Measurements from ENCODE around the gene STAT3.

Gene STAT3

DNA sequence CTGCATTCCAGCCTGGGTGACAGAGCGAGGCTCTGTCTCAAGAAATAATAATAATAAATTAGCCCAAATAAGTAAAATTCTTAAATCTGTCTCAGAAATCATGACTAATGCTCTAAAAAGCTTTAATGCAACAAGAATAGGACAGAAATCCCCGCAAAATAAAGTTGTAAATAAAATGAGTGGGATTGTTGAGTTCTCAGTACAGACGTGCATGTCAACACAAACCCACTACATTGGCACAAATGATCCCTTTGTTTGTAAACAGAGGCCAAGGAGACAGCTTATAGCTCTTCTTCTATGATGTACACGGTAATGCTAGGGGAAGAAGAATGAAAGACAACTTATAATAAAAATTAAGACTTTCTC lies 118.1 kb downstream of the STAT3 start:
- TF ChIP-seq, protein P1, sequence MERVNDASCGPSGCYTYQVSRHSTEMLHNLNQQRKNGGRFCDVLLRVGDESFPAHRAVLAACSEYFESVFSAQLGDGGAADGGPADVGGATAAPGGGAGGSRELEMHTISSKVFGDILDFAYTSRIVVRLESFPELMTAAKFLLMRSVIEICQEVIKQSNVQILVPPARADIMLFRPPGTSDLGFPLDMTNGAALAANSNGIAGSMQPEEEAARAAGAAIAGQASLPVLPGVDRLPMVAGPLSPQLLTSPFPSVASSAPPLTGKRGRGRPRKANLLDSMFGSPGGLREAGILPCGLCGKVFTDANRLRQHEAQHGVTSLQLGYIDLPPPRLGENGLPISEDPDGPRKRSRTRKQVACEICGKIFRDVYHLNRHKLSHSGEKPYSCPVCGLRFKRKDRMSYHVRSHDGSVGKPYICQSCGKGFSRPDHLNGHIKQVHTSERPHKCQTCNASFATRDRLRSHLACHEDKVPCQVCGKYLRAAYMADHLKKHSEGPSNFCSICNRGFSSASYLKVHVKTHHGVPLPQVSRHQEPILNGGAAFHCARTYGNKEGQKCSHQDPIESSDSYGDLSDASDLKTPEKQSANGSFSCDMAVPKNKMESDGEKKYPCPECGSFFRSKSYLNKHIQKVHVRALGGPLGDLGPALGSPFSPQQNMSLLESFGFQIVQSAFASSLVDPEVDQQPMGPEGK (CRISPR knock-in tag; IDR thresholded peaks at IDR 0.05; ENCODE audit: borderline replicate concordance) = no peak
- TF ChIP-seq, protein P2, sequence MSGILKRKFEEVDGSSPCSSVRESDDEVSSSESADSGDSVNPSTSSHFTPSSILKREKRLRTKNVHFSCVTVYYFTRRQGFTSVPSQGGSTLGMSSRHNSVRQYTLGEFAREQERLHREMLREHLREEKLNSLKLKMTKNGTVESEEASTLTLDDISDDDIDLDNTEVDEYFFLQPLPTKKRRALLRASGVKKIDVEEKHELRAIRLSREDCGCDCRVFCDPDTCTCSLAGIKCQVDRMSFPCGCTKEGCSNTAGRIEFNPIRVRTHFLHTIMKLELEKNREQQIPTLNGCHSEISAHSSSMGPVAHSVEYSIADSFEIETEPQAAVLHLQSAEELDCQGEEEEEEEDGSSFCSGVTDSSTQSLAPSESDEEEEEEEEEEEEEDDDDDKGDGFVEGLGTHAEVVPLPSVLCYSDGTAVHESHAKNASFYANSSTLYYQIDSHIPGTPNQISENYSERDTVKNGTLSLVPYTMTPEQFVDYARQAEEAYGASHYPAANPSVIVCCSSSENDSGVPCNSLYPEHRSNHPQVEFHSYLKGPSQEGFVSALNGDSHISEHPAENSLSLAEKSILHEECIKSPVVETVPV (CRISPR knock-in tag; IDR thresholded peaks at IDR 0.05) = no peak
- TF ChIP-seq, protein P3, sequence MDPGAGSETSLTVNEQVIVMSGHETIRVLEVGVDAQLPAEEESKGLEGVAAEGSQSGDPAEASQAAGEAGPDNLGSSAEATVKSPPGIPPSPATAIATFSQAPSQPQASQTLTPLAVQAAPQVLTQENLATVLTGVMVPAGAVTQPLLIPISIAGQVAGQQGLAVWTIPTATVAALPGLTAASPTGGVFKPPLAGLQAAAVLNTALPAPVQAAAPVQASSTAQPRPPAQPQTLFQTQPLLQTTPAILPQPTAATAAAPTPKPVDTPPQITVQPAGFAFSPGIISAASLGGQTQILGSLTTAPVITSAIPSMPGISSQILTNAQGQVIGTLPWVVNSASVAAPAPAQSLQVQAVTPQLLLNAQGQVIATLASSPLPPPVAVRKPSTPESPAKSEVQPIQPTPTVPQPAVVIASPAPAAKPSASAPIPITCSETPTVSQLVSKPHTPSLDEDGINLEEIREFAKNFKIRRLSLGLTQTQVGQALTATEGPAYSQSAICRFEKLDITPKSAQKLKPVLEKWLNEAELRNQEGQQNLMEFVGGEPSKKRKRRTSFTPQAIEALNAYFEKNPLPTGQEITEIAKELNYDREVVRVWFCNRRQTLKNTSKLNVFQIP (CRISPR knock-in tag; IDR thresholded peaks at IDR 0.05; ENCODE audit: borderline replicate concordance, low read depth) = no peak
- TF ChIP-seq OSR1 (CRISPR knock-in tag; IDR thresholded peaks at IDR 0.05) (no peak), ZFP30 (CRISPR knock-in tag; IDR thresholded peaks at IDR 0.05) (no peak)
- no peak for ATAC-seq

DNA sequence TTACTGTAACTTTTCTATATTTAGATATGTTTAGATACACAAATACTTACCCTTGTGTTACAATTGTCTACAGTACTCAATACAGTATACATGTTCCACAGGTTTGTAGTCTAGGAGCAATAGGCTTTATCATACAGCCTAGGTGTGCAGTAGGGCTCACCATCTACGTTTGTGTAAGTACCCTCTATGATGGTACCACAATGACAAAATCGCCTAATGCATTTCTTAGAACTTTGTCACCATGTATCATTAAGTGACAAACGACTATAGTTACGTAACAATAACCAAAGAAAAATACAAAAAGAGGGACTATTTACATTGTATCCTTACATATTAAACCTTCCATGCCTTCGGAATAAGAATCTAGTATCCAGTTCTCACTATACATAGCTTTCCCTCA lies 120.0 kb downstream of the STAT3 start:
- ATAC-seq = no peak
- TF ChIP-seq, protein P4, sequence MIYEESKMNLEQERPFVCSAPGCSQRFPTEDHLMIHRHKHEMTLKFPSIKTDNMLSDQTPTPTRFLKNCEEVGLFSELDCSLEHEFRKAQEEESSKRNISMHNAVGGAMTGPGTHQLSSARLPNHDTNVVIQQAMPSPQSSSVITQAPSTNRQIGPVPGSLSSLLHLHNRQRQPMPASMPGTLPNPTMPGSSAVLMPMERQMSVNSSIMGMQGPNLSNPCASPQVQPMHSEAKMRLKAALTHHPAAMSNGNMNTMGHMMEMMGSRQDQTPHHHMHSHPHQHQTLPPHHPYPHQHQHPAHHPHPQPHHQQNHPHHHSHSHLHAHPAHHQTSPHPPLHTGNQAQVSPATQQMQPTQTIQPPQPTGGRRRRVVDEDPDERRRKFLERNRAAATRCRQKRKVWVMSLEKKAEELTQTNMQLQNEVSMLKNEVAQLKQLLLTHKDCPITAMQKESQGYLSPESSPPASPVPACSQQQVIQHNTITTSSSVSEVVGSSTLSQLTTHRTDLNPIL (CRISPR knock-in tag; IDR thresholded peaks at IDR 0.05; ENCODE audit: low read depth) = no peak
- no peak for TF ChIP-seq ZFP30 (CRISPR knock-in tag; IDR thresholded peaks at IDR 0.05)
- no peak for TF ChIP-seq SNAI2 (CRISPR knock-in tag; IDR thresholded peaks at IDR 0.05)
- TF ChIP-seq, protein P5, sequence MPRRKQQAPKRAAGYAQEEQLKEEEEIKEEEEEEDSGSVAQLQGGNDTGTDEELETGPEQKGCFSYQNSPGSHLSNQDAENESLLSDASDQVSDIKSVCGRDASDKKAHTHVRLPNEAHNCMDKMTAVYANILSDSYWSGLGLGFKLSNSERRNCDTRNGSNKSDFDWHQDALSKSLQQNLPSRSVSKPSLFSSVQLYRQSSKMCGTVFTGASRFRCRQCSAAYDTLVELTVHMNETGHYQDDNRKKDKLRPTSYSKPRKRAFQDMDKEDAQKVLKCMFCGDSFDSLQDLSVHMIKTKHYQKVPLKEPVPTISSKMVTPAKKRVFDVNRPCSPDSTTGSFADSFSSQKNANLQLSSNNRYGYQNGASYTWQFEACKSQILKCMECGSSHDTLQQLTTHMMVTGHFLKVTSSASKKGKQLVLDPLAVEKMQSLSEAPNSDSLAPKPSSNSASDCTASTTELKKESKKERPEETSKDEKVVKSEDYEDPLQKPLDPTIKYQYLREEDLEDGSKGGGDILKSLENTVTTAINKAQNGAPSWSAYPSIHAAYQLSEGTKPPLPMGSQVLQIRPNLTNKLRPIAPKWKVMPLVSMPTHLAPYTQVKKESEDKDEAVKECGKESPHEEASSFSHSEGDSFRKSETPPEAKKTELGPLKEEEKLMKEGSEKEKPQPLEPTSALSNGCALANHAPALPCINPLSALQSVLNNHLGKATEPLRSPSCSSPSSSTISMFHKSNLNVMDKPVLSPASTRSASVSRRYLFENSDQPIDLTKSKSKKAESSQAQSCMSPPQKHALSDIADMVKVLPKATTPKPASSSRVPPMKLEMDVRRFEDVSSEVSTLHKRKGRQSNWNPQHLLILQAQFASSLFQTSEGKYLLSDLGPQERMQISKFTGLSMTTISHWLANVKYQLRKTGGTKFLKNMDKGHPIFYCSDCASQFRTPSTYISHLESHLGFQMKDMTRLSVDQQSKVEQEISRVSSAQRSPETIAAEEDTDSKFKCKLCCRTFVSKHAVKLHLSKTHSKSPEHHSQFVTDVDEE (CRISPR knock-in tag; IDR thresholded peaks at IDR 0.05) = no peak
- TF ChIP-seq, protein P2 (CRISPR knock-in tag; IDR thresholded peaks at IDR 0.05) = no peak
- TF ChIP-seq BACH2 (CRISPR knock-in tag; IDR thresholded peaks at IDR 0.05; ENCODE audit: borderline replicate concordance) = no peak
- TF ChIP-seq TOX (CRISPR knock-in tag; IDR thresholded peaks at IDR 0.05; ENCODE audit: borderline replicate concordance) = no peak
- no peak for TF ChIP-seq CSDC2 (CRISPR knock-in tag; IDR thresholded peaks at IDR 0.05)
- no peak for TF ChIP-seq RARB (CRISPR knock-in tag; IDR thresholded peaks at IDR 0.05)
- TF ChIP-seq OSR1 (CRISPR knock-in tag; IDR thresholded peaks at IDR 0.05) = no peak

DNA sequence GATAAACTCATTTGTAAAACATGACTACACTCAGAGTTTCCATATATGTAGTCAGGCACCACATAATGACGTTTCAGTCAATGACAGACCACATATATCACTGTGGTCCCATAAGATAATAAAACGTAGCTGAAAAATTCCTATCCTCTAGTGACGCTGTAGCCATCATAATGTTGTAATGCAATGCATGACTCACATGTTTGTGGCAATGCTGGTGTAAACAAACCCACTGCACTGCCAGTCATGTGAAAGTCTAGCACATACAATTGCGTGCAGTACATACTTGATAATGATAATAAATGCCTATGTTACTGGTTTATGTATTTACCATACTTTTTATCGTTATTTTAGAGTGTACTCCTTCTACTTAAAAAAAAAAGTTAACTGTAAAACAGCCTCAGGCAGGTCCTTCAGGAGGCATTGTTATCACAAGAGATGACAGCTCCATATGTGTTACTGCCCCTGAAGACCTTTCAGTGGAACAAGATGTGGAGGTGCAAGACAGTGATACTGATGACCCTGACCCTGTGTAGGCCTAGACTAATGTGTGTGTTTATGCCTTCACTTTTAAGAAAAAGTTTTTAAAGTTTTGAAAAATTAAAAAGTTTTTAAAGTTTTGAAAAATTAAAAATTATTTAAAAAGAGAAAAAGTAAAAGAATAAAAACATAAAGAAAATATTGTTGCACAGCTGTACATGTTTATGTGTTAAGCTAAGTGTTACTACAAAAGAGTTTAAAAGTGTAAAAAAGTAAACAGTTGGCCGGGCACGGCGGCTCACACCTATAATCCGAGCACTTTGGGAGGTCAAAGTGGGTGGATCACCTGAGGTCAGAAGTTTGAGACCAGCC lies 121.1 kb downstream of the STAT3 start:
- no peak; the same call in 2 of the 3 replicates for ATAC-seq
- TF ChIP-seq ZNF8 (CRISPR knock-in tag; IDR thresholded peaks at IDR 0.05) (no peak), ARNTL (CRISPR knock-in tag; IDR thresholded peaks at IDR 0.05; ENCODE audit: borderline replicate concordance, low read depth) (no peak), BACH2 (CRISPR knock-in tag; IDR thresholded peaks at IDR 0.05; ENCODE audit: borderline replicate concordance) (no peak), RARB (CRISPR knock-in tag; IDR thresholded peaks at IDR 0.05) (no peak), ZFP30 (CRISPR knock-in tag; IDR thresholded peaks at IDR 0.05) (no peak), ZC3H10 (CRISPR knock-in tag; IDR thresholded peaks at IDR 0.05) (no peak)

All from SK-N-SH treated with all-trans-retinoic acid at 6 μM for 48 hours (cell line).